GM12878 (cell line): Measurements from ENCODE around the gene GIMAP1. TPM values are rescaled to one million over a fixed set of nuclear protein-coding genes. Genes with fewer than 3 reads are reported as not detected.
A peak's percentile ranks its signal among the peaks of the same experiment; 100 is the strongest.

Experiments
- ATAC-seq: fragments of 200-7000 bp; cut with Tn5 transposase; 3 replicates; pipeline ENCODE4 v1.9.1; 2020; ENCODE audit warnings: mild to moderate bottlenecking, moderate library complexity
- BruUV-seq: library from RNA; stranded (reverse); fragments of 400-500 nt; replicated peaks from 2 replicates; lab custom pipeline; 2021; lab: Mats Ljungman, UMichigan
- CTCF ChIA-PET: fragments of 300-600 bp; sonication (Branson Sonifier 250); formaldehyde crosslinking; extraction: SDS; loops from one replicate; lab custom pipeline; 2021; ENCODE audit warnings: inconsistent platforms; lab: Yijun Ruan, JAX
- POLR2A ChIA-PET: fragments of 350-600 bp; formaldehyde crosslinking; extraction: SDS; loops from one replicate; lab custom pipeline; 2021; ENCODE audit warnings: inconsistent platforms; lab: Charles Lee
- RAD21 ChIA-PET: fragments of 300-600 bp; sonication (Branson Sonifier 250); formaldehyde crosslinking; loops from one replicate; lab custom pipeline; 2023; ENCODE audit warnings: antibody characterized with exemption; ENCODE audit not compliant: unreplicated experiment; lab: Charles Lee
- SMC1A ChIA-PET: fragments of 300-600 bp; sonication (Branson Sonifier 250); formaldehyde crosslinking; loops from one replicate; lab custom pipeline; 2023; ENCODE audit not compliant: unreplicated experiment, uncharacterized antibody; lab: Charles Lee
- DNase-seq: peaks from one replicate; pipeline ENCODE4 v3.0.0-alpha.2; 2011; ENCODE audit warnings: low read depth, low spot score
- FAIRE-seq: peaks from 3 replicates; lab custom pipeline; 2011; peaks lifted over from hg19 to GRCh38; lab: Jason Lieb, UNC
- H2AFZ ChIP-seq: 2 replicates; pipeline ENCODE4 v1.6.0; 2011; ENCODE audit warnings: low read depth, low read length, control low read depth; ENCODE audit not compliant: control insufficient read depth
- H3K27ac ChIP-seq: 2 replicates; pipeline ENCODE4 v1.5.1; 2011; ENCODE audit warnings: control low read depth; ENCODE audit not compliant: control insufficient read depth, insufficient read depth
- H3K27me3 ChIP-seq, 2 experiments: replicated peaks in 1 of 2; 2 replicates each; pipeline versions ENCODE4 v1.6.0 to v1.6.1; 2011; ENCODE audit warnings: low read length in 1 of 2; ENCODE audit not compliant: control insufficient read depth in 2 of 2, insufficient read depth in 2 of 2
- H3K36me3 ChIP-seq, 2 experiments: 2 replicates each; pipeline ENCODE4 v1.5.1; 2011; ENCODE audit warnings: low read length in 1 of 2; ENCODE audit not compliant: control insufficient read depth in 2 of 2, insufficient read depth in 2 of 2
- H3K4me1 ChIP-seq: 2 replicates; pipeline ENCODE4 v1.6.1; 2011; ENCODE audit warnings: mild to moderate bottlenecking, low read length, moderate library complexity, mixed read lengths; ENCODE audit not compliant: control insufficient read depth, insufficient read depth
- H3K4me2 ChIP-seq: 2 replicates; pipeline ENCODE4 v1.6.0; 2011; ENCODE audit warnings: control low read depth; ENCODE audit not compliant: control insufficient read depth, insufficient read depth
- H3K4me3 ChIP-seq: fragments of 200-600 bp; sonication (generic); 2 replicates; pipeline ENCODE4 v1.5.1; 2016
- H3K79me2 ChIP-seq: 2 replicates; pipeline ENCODE4 v1.6.0; 2011; ENCODE audit warnings: low read length; ENCODE audit not compliant: control insufficient read depth, insufficient read depth
- H3K9ac ChIP-seq: 2 replicates; pipeline ENCODE4 v1.8.0; 2011; ENCODE audit warnings: low read length, control low read depth, mixed read lengths; ENCODE audit not compliant: control insufficient read depth, insufficient read depth
- H3K9me3 ChIP-seq: replicated peaks from 3 replicates; pipeline ENCODE4 v1.5.1; 2011; ENCODE audit warnings: mild to moderate bottlenecking, low read length; ENCODE audit not compliant: control insufficient read depth, insufficient read depth
- H4K20me1 ChIP-seq: 2 replicates; pipeline ENCODE4 v1.6.0; 2011; ENCODE audit not compliant: control insufficient read depth, insufficient read depth
- BCLAF1 ChIP-seq: fragments of 450-650 bp; IDR thresholded peaks from 2 replicates; pipeline ENCODE4 v1.6.1; 2017; ENCODE audit warnings: antibody characterized with exemption, mild to moderate bottlenecking, moderate library complexity
- BMI1 ChIP-seq: fragments of 450-650 bp; IDR thresholded peaks from 2 replicates; pipeline ENCODE4 v1.6.1; 2016; ENCODE audit warnings: mild to moderate bottlenecking, moderate library complexity, borderline replicate concordance
- BRCA1 ChIP-seq: IDR thresholded peaks from 2 replicates; pipeline ENCODE4 v1.6.1; 2011; ENCODE audit warnings: low read depth, low read length, improper control_type of control experiment
- CHD2 ChIP-seq: IDR thresholded peaks from 2 replicates; pipeline ENCODE4 v1.6.1; 2011; ENCODE audit warnings: low read depth, low read length, improper control_type of control experiment, borderline replicate concordance
- EED ChIP-seq: sonication (generic); IDR thresholded peaks from 2 replicates; pipeline ENCODE4 v1.6.1; 2016; ENCODE audit warnings: antibody characterized with exemption, low read depth
- FOXK2 ChIP-seq: fragments of 450-650 bp; IDR thresholded peaks from 2 replicates; pipeline ENCODE4 v1.6.1; 2017; ENCODE audit warnings: mild to moderate bottlenecking, moderate library complexity
- HCFC1 ChIP-seq: fragments of 150-350 bp; IDR thresholded peaks from 2 replicates; pipeline ENCODE4 v1.6.1; 2014; ENCODE audit warnings: low read length
- IRF3 ChIP-seq: fragments of 450-650 bp; IDR thresholded peaks from 2 replicates; pipeline ENCODE4 v1.6.1; 2014; ENCODE audit warnings: mild to moderate bottlenecking
- IRF4 ChIP-seq: IDR thresholded peaks from 2 replicates; pipeline ENCODE4 v1.6.1; 2011; ENCODE audit warnings: low read depth, low read length
- JUNB ChIP-seq: IDR thresholded peaks from 2 replicates; pipeline ENCODE4 v1.6.1; 2016; ENCODE audit warnings: antibody characterized with exemption, mild to moderate bottlenecking
- MEF2A ChIP-seq: IDR thresholded peaks from 2 replicates; pipeline ENCODE4 v1.6.1; 2011; ENCODE audit warnings: low read depth, mild to moderate bottlenecking, low read length, moderate library complexity; ENCODE audit not compliant: insufficient read depth
- MYB ChIP-seq: fragments of 150-350 bp; IDR thresholded peaks from 2 replicates; pipeline ENCODE4 v1.6.1; 2014; ENCODE audit warnings: mild to moderate bottlenecking, low read depth, low read length, borderline replicate concordance
- SIN3A ChIP-seq: IDR thresholded peaks from 2 replicates; pipeline ENCODE4 v1.6.1; 2012; ENCODE audit warnings: low read depth, low read length, improper control_type of control experiment
- STAT1 ChIP-seq: fragments of 450-650 bp; conservative IDR thresholded peaks from 2 replicates; pipeline ENCODE4 v1.6.1; 2014; ENCODE audit warnings: antibody characterized with exemption, mild to moderate bottlenecking
- WGBS: methylation state at CpG from one replicate; pipeline ENCODE4 v1.1.6; 2016; ENCODE audit warnings: low lambda C conversion rate; ENCODE audit not compliant: insufficient replicate concordance, insufficient coverage; ENCODE audit errors: missing lambda C conversion rate; 5-methylcytosine and 5-hydroxymethylcytosine counted together
- in situ Hi-C: fragments of 300-500 bp; cut with MboI; formaldehyde crosslinking; loops from 9 replicates; pipeline ENCODE4 v1.14.3; 2018; ENCODE audit warnings: mixed read lengths
- intact Hi-C: fragments of 100-400 bp; cut with micrococcal nuclease; formaldehyde crosslinking; loops from one replicate; pipeline ENCODE4 v1.14.2; 2022; ENCODE audit not compliant: unreplicated experiment
- polyA plus RNA-seq, 11 experiments: library from polyadenylated mRNA; depleted of rRNA in 4 of 11; unstranded in 6 of 11; stranded (reverse) in 5 of 11; fragments of >200 nt; fragmentation: Nextera tagmentation in 4 of 11; fragmentation: Illumina TruSeq in 1 of 11; extraction: Ambion mirVana in 4 of 11; extraction: Trizol in 1 of 11; gene quantifications; 1 replicate in 1 of 11; 2 replicates in 10 of 11; pipeline versions ENCODE4 v1.2.1 to v1.2.3, GENCODE V29; 2011 to 2016; ENCODE audit warnings: inconsistent platforms in 2 of 11, missing spikeins in 2 of 11, low read depth in 1 of 11
- total RNA-seq, 4 experiments: library from RNA; depleted of rRNA in 3 of 4; stranded (reverse); fragments of >200 nt in 3 of 4; fragmentation: Illumina TruSeq in 1 of 4; extraction: Trizol in 1 of 4; gene quantifications; 2 replicates each; pipeline versions ENCODE4 v1.2.1 to v1.2.3, GENCODE V29; 2013 to 2021
- TF ChIP-seq, protein P1 (sequence below): fragments of 450-650 bp; IDR thresholded peaks from 2 replicates; pipeline ENCODE4 v1.6.1; 2016; ENCODE audit warnings: mild to moderate bottlenecking, moderate library complexity, borderline replicate concordance

GIMAP1 gene
- total and polyA plus RNA-seq, 10 of the 15 experiments (the other 5 are each of a cell fraction or from before 2014, with no cell fraction given): 0.16 to 1.9 (median 1.1) TPM

GRCh38 chr7:150753826-150754603 lies 37.6 kb downstream of the GIMAP1 start:
- FAIRE-seq (peak; percentile 84), DNase-seq (no peak), ATAC-seq (peak; percentile 83)
- 22% methylated on average over 3 of the region's 3 CpGs for WGBS
- no peaks in the 10 kb centered on the region for H3K36me3 ChIP-seq
- H3K9me3 ChIP-seq: no peaks in the 10 kb centered on the region
- in situ Hi-C loops (loop anchor here (5.0 kb wide), 1 partner anchor 307 kb away; no protein-coding TSS in a partner anchor), intact Hi-C loops (loop anchor here (1.0 to 5.0 kb wide), 3 partner anchors 68 to 122 kb away; partner anchors contain the start of gene GIMAP6)
- no peaks in the 10 kb centered on the region for H4K20me1 ChIP-seq
- no peak overlapping the region for H3K4me3 ChIP-seq
- ChIA-PET CTCF (interaction anchor here (0.6 to 4.8 kb wide), 6 partner anchors 47 to 320 kb away, joined by 4 to 112 read pairs (median 5); partner anchors contain the start of gene GIMAP8), RAD21 (interaction anchor here (1.0 to 4.7 kb wide), 5 partner anchors 68 to 321 kb away, joined by 3 to 75 read pairs (median 13); partner anchors contain the start of genes GIMAP2 and GIMAP8), SMC1A (interaction anchor here (0.9 to 5.1 kb wide), 12 partner anchors 15 to 352 kb away, joined by 3 to 115 read pairs (median 4); partner anchors contain the start of genes GIMAP1, GIMAP2 and GIMAP8), POLR2A (interaction anchor here (1.0 kb wide), 1 partner anchor 303 kb away, joined by 3 read pairs; no protein-coding TSS in a partner anchor)
- no TSS peak for BruUV-seq
- H3K27ac ChIP-seq: peak overlapping the region; percentile 32
- no peak overlapping the region for H2AFZ ChIP-seq
- H3K4me2 ChIP-seq: 0 out of 2 replicates have a peak overlapping the region, but pooled peaks have one; percentile 38
- H3K27me3 ChIP-seq: no peaks in the 10 kb centered on the region
- no peaks in the 10 kb centered on the region for H3K79me2 ChIP-seq
- H3K9ac ChIP-seq: no peak overlapping the region
- H3K4me1 ChIP-seq: peaks cover 29% of the 10 kb centered on the region
- TF ChIP-seq IRF3 (no peak), MYB (no peak), FOXK2 (no peak), BRCA1 (no peak), EED (peak; percentile 54; the same call in 1 of the 2 replicates), IRF4 (0 out of 2 replicates have a peak, but pooled peaks have one; percentile 7), BCLAF1 (no peak), BMI1 (no peak), MEF2A (no peak), CHD2 (no peak), JUNB (peak; percentile 85), SIN3A (no peak), HCFC1 (no peak), STAT1 (no peak)
- TF ChIP-seq, protein P1, sequence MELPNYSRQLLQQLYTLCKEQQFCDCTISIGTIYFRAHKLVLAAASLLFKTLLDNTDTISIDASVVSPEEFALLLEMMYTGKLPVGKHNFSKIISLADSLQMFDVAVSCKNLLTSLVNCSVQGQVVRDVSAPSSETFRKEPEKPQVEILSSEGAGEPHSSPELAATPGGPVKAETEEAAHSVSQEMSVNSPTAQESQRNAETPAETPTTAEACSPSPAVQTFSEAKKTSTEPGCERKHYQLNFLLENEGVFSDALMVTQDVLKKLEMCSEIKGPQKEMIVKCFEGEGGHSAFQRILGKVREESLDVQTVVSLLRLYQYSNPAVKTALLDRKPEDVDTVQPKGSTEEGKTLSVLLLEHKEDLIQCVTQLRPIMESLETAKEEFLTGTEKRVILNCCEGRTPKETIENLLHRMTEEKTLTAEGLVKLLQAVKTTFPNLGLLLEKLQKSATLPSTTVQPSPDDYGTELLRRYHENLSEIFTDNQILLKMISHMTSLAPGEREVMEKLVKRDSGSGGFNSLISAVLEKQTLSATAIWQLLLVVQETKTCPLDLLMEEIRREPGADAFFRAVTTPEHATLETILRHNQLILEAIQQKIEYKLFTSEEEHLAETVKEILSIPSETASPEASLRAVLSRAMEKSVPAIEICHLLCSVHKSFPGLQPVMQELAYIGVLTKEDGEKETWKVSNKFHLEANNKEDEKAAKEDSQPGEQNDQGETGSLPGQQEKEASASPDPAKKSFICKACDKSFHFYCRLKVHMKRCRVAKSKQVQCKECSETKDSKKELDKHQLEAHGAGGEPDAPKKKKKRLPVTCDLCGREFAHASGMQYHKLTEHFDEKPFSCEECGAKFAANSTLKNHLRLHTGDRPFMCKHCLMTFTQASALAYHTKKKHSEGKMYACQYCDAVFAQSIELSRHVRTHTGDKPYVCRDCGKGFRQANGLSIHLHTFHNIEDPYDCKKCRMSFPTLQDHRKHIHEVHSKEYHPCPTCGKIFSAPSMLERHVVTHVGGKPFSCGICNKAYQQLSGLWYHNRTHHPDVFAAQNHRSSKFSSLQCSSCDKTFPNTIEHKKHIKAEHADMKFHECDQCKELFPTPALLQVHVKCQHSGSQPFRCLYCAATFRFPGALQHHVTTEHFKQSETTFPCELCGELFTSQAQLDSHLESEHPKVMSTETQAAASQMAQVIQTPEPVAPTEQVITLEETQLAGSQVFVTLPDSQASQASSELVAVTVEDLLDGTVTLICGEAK: no peak
